Lower lobe of right lung (tissue), 2 donors: ENCODE data around the gene GIT2. TPM values are rescaled to one million over a fixed set of nuclear protein-coding genes. Genes with fewer than 3 reads are reported as not detected.

Source experiments
- ATAC-seq, 2 donors: fragments of 200-7000 bp; cut with Tn5 transposase; one replicate each; pipeline ENCODE4 v1.9.1; 2020 to 2022; ENCODE audit warnings: mild to moderate bottlenecking in 2 of 2, moderate library complexity in 2 of 2
- DNase-seq: peaks from one replicate; pipeline ENCODE4 v3.0.0-alpha.2; 2020
- H3K27ac ChIP-seq: fragments of 200-600 bp; one replicate; pipeline ENCODE4 v1.8.0; 2022
- H3K27me3 ChIP-seq: fragments of 200-600 bp; one replicate; pipeline ENCODE4 v1.8.0; 2022; ENCODE audit warnings: low read depth
- H3K36me3 ChIP-seq: fragments of 200-600 bp; one replicate; pipeline ENCODE4 v1.8.0; 2022; ENCODE audit warnings: mild to moderate bottlenecking
- H3K4me1 ChIP-seq: fragments of 200-600 bp; one replicate; pipeline ENCODE4 v1.8.0; 2022
- H3K4me3 ChIP-seq: fragments of 200-600 bp; one replicate; pipeline ENCODE4 v1.8.0; 2022; ENCODE audit warnings: mild to moderate bottlenecking
- H3K9me3 ChIP-seq: fragments of 200-600 bp; one replicate; pipeline ENCODE4 v1.8.0; 2022
- intact Hi-C: fragments of 100-400 bp; cut with DNase I; formaldehyde crosslinking; loops from one replicate; pipeline ENCODE4 v1.11.0; 2022
- total RNA-seq: library from RNA; stranded (reverse); fragmentation: NEBNext Ultra II Directional; extraction: Animal tissue kit (Norgen Biotek cat#: 25700); gene quantifications from one replicate; pipeline ENCODE4 v1.2.1, GENCODE V29; 2021
- TF ChIP-seq, protein P1 (sequence below): fragments of 200-600 bp; IDR thresholded peaks from one replicate; pipeline ENCODE4 v1.8.0; 2022; ENCODE audit warnings: antibody characterized with exemption, mild to moderate bottlenecking
- donor health status: DM: no; HTN: yes; CAD: no; lungs with severe emphysema.

The GIT2 gene
- total RNA-seq, 1 donor from 2014 or later: 62.2 TPM

DNA sequence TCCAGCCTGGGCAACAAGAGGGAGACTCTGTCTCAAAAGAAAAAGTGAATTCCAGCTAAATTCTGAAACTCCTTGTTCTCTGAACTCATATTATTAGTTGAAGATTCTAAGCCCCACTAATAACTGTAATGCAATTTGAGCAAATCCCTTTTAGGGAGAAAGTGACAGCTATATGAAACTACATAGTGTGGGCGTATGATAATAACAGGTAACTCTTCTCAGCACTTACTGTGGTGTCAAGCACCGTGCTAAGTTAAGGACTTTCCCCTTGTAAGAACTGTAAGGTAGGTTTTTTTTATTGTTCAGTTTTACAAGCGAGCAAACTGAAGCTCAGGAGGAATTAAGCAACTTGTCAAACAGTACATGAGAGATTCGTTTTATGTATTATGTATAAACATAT, 8.4 kb upstream of the GIT2 start:
- Histone ChIP-seq H3K27ac (no peak overlapping the region), H3K36me3 (no peaks in the 10 kb centered on the region), H3K27me3 (no peaks in the 10 kb centered on the region), H3K9me3 (no peaks in the 10 kb centered on the region), H3K4me1 (peaks cover 43% of the 10 kb centered on the region), H3K4me3 (no peak overlapping the region)
- TF ChIP-seq, protein P1, sequence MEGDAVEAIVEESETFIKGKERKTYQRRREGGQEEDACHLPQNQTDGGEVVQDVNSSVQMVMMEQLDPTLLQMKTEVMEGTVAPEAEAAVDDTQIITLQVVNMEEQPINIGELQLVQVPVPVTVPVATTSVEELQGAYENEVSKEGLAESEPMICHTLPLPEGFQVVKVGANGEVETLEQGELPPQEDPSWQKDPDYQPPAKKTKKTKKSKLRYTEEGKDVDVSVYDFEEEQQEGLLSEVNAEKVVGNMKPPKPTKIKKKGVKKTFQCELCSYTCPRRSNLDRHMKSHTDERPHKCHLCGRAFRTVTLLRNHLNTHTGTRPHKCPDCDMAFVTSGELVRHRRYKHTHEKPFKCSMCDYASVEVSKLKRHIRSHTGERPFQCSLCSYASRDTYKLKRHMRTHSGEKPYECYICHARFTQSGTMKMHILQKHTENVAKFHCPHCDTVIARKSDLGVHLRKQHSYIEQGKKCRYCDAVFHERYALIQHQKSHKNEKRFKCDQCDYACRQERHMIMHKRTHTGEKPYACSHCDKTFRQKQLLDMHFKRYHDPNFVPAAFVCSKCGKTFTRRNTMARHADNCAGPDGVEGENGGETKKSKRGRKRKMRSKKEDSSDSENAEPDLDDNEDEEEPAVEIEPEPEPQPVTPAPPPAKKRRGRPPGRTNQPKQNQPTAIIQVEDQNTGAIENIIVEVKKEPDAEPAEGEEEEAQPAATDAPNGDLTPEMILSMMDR: no peak
- peak in 1 of 2 donors; percentile 38 for ATAC-seq
- intact Hi-C loops: no loop called here
- DNase-seq: no peak

DNA sequence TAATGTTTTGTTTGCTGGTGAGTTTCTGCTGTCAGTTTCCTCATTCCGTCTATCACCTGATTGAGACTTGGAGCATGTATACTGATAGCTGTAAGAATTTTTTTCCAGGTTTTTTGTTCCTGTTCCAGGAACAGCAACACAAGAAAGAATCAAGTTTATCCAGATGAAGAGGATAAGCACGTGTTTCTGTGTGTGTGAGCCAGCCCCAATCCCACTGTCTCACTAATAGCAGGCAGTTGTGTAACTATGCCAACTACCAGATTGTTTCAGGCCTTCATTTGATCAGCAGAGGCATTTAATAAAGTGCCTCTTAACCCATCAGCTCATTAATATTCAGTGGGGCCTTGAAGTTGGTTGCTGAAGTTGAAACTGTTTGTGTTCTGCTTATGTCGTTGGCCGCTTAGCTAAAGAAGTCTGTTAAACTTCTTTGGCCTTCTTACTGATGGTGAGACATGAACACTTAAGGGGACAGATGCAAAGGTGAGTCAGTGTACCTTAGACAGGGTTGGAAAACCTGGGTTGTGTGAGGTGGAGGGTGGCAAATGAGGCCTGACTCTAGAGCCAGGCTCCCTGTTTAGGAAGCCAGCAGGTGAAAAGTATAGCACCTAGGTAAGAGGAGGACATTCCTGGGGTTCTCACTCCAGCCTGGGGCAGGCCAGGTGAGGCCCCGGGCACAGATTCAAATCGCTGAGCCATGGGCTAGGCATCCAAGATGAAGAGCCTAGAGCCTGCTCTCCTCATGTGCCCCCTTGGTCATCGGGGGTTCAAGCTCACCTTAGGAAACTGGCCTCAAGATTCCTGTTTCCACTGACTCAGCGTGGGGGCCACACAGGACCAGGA, 6.7 kb upstream of the GIT2 start:
- intact Hi-C loops: no loop called here
- peak; percentile 14 to 28 for ATAC-seq
- DNase-seq: no peak
- Histone ChIP-seq H3K27me3 (no peaks in the 10 kb centered on the region), H3K27ac (peak overlapping the region; percentile 47), H3K36me3 (no peaks in the 10 kb centered on the region), H3K4me1 (peaks cover 50% of the 10 kb centered on the region), H3K4me3 (no peak overlapping the region), H3K9me3 (no peaks in the 10 kb centered on the region)
- TF ChIP-seq, protein P1: no peak

DNA sequence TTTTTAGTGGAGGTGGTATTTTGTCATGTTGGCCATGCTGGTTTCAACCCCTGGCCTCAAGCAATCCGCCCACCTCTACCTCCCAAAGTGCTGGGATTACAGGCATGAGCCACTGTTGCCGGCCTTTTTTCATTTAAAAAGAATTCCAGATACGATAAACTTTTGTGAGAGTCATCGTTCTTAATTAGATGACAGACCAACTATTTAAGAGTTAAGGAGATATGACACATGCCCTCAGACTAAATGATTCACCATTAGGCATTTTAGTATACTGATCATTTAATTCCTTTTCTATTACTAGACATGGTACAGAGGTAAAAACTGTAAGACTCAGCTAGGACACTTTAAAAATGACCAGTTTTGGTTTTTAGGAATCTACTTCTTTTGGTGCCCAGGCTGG, 5.4 kb upstream of the GIT2 start:
- DNase-seq (no peak), ATAC-seq (no peak)
- H3K9me3 ChIP-seq: no peaks in the 10 kb centered on the region
- H3K36me3 ChIP-seq: no peaks in the 10 kb centered on the region
- no peaks in the 10 kb centered on the region for H3K27me3 ChIP-seq
- intact Hi-C loops: no loop called here
- H3K27ac ChIP-seq: peak overlapping the region; percentile 47
- no peak overlapping the region for H3K4me3 ChIP-seq
- TF ChIP-seq, protein P1: no peak
- H3K4me1 ChIP-seq: peaks cover 50% of the 10 kb centered on the region

DNA sequence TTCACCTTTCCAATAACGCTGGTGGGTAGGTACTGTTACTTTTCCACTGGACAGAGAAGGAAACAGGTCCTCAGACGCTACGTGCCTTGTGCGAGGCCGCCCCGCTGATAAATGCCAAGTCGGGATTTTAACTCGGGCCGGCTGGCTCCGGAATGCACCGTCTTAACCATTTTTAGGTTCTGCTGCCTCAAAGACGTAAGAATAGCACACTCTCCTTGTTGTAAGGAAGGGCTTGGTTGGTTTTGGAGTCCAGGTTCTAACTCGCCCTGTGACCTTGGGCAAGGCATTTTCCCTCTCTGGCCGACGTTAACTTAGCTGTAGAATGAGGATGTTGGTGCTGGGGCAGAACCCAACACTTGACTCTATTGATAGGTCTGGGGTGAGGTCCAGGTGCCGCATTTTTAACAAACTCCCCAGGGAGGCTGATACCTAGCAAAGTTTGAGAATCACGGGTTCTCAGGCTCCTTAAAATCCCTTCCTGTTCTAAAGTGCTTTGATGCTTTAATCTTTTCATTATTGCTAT, 3.9 kb upstream of the GIT2 start:
- peak; percentile 56 for DNase-seq
- peaks cover 51% of the 10 kb centered on the region for H3K4me1 ChIP-seq
- no peaks in the 10 kb centered on the region for H3K36me3 ChIP-seq
- intact Hi-C loops: no loop called here
- peak overlapping the region; percentile 97 for H3K4me3 ChIP-seq
- no peak for ATAC-seq
- TF ChIP-seq, protein P1: no peak
- H3K27me3 ChIP-seq: no peaks in the 10 kb centered on the region
- no peaks in the 10 kb centered on the region for H3K9me3 ChIP-seq
- peak overlapping the region; percentile 96 for H3K27ac ChIP-seq

DNA sequence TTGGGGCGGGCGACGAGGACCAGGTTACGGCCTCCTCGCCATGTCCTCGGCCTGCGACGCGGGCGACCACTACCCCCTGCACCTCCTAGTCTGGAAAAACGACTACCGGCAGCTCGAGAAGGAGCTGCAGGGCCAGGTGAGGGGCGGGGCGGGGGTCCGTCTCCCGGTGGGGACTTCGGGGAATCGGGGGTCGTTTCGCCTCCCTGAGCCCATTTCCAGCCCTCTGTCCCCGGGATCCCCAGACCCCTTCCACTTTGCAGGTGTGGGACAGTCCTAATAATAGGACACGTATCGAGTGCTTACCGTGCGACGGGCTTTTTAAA, 3.4 kb upstream of the GIT2 start:
- peak; percentile 48 for DNase-seq
- TF ChIP-seq, protein P1: no peak
- Histone ChIP-seq H3K4me1 (peaks cover 51% of the 10 kb centered on the region), H3K36me3 (no peaks in the 10 kb centered on the region), H3K27ac (peak overlapping the region; percentile 96), H3K9me3 (no peaks in the 10 kb centered on the region), H3K4me3 (peak overlapping the region; percentile 97), H3K27me3 (no peaks in the 10 kb centered on the region)
- intact Hi-C loops: no loop called here
- no peak for ATAC-seq
